HUES64 (cell line): ENCODE results near the gene MYO18B.

Source experiments
- H3K27ac ChIP-seq: 2 replicates; pipeline ENCODE4 v1.7.0; 2013; ENCODE audit warnings: low read depth, low read length, inconsistent platforms
- H3K27me3 ChIP-seq: 2 replicates; pipeline ENCODE4 v1.6.1; 2013; ENCODE audit warnings: mild to moderate bottlenecking, low read length; ENCODE audit not compliant: insufficient read depth
- H3K36me3 ChIP-seq: 2 replicates; pipeline ENCODE4 v1.6.1; 2013; ENCODE audit warnings: mild to moderate bottlenecking, low read length; ENCODE audit not compliant: insufficient read depth
- H3K4me1 ChIP-seq: 2 replicates; pipeline ENCODE4 v1.6.1; 2013; ENCODE audit warnings: mild to moderate bottlenecking, low read length, moderate library complexity; ENCODE audit not compliant: insufficient read depth
- H3K4me3 ChIP-seq: 2 replicates; pipeline ENCODE4 v1.5.1; 2013; ENCODE audit warnings: mild to moderate bottlenecking, low read length, moderate library complexity
- H3K9ac ChIP-seq: 2 replicates; pipeline ENCODE4 v1.6.1; 2013; ENCODE audit warnings: mild to moderate bottlenecking, low read depth, low read length
- H3K9me3 ChIP-seq: 2 replicates; pipeline ENCODE4 v1.6.1; 2013; ENCODE audit warnings: low read depth, low read length; ENCODE audit not compliant: insufficient read depth
- WGBS: fragments of 150-250, 120-280 bp; methylation state at CpG from one replicate; pipeline ENCODE4 v1.1.7; 2013; ENCODE audit warnings: missing lambda C conversion rate; 5-methylcytosine and 5-hydroxymethylcytosine counted together

The MYO18B gene

DNA sequence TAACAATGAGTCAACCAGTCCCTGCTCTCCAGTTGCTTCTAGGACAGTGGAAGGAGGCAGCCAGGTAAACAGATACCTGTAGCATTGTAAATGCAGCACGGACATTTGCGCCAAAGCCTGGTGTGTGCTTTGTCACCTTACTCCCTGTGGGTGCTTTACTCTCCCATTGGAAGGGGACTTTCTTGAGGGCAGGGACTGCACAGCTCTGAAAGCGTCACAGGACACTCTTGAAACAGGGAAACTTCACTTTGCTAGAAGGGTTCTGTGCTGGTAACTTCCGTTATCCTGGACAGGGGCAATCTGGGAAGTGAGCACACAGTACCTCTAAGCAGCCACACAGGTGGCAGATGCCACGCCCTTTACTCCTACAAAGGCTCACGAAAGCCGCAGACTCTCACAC is 99.8 kb downstream of the MYO18B start:
- H3K27me3 ChIP-seq: no peaks in the 10 kb centered on the region
- no peaks in the 10 kb centered on the region for H3K9me3 ChIP-seq
- no peak overlapping the region for H3K9ac ChIP-seq
- 92% methylated on average over 7 of the region's 7 CpGs for WGBS
- no peak overlapping the region for H3K27ac ChIP-seq
- no peaks in the 10 kb centered on the region for H3K36me3 ChIP-seq
- H3K4me3 ChIP-seq: no peak overlapping the region
- H3K4me1 ChIP-seq: no peaks in the 10 kb centered on the region

DNA sequence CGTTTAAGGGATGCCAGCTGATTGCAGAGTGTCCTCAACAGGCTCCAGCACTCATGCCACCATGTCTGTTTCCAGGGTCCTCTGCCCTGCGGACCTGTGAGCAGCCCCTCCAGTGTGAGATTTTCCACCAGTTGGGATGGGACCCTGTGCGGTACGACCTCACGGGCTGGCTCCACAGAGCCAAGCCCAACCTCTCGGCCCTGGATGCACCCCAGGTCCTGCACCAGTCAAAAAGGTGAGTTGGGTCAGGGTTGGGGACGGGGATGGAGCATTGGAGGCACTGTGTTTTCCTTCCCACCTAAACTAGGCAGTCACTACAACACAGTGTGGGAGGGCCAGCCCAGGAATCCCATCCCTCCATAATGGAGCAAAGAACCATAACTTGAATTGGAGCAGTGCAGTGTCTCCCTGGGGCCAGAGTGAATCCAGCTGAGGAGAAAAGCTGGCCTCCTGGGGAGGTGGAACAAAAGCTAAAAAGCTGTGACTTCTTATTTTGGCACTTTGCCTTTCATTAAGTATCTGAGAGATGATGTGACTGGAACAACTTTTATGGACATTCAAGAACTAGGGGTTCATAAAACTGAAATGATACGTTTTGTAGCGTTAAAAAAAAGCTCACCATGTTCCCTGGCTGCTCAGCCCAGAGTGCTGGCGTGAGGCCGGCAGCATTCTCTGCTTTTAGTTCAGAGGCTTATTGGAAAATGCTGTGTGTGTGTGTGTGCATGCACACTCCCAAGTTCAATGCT is 101.8 kb downstream of the MYO18B start:
- no peak overlapping the region for H3K27ac ChIP-seq
- 92% methylated on average over 11 of the region's 11 CpGs for WGBS
- H3K36me3 ChIP-seq: no peaks in the 10 kb centered on the region
- H3K9ac ChIP-seq: no peak overlapping the region
- H3K9me3 ChIP-seq: no peaks in the 10 kb centered on the region
- no peak overlapping the region for H3K4me3 ChIP-seq
- H3K4me1 ChIP-seq: no peaks in the 10 kb centered on the region
- no peaks in the 10 kb centered on the region for H3K27me3 ChIP-seq

DNA sequence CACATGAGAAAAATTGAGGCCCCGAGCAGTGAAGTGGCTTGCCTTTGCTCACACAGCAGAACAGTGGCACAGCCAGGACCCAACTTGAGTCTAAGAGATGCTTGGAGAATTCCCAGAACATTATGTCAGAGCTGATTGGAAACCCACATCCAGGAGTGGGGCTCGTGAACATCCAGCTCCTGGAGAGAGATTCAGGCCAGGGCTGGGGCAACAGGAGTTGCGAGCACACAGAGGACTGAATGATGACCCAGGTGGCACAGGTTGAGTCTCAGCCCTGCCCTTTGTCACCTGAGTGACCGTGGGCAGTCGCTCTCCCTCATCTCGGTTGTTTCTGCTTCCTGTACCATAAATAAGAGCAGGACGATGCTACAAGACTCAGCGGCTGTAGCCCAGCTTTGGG is 102.6 kb downstream of the MYO18B start:
- 95% methylated on average over 8 of the region's 8 CpGs for WGBS
- H3K4me1 ChIP-seq: no peaks in the 10 kb centered on the region
- no peaks in the 10 kb centered on the region for H3K36me3 ChIP-seq
- no peaks in the 10 kb centered on the region for H3K27me3 ChIP-seq
- H3K4me3 ChIP-seq: no peak overlapping the region
- no peak overlapping the region for H3K27ac ChIP-seq
- H3K9ac ChIP-seq: no peak overlapping the region
- H3K9me3 ChIP-seq: no peaks in the 10 kb centered on the region

DNA sequence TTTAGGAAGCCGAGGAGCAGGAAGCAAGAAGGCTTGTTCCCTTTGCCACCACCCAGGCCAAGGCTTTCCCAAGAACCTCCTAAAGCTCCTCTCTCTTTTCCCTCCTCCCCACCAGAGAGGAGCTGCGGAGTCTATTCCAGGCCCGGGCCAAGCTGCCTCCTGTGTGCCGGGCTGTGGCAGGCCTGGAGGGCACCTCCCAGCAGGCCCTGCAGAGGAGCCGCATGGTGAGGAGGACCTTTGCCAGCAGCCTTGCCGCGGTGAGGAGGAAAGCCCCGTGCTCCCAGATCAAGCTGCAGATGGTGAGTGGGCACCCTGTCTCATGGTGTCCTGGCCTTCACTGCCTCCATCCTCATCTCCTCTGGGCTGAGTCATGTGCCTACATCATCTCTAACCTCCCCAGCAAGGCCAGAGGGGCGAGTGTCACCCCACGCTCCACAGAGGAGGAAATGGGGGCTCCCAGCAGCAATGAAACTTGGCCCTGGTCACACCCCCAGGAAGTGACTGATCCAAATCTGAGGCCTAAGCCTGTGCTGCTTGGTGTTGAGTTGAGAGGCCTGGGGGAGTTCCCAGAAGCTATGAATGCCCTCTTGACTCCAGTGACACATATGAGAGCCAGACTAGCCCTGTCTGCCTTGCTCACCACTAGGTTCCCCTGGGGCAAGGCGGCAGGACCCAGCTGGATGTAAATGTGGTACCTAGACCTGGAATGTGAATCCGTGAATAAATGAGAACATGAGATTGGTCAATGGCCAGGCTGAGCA is 104.2 kb downstream of the MYO18B start:
- WGBS: 91% methylated on average over 12 of the region's 12 CpGs
- Histone ChIP-seq H3K9me3 (no peaks in the 10 kb centered on the region), H3K36me3 (no peaks in the 10 kb centered on the region), H3K4me3 (no peak overlapping the region), H3K9ac (no peak overlapping the region), H3K27me3 (no peaks in the 10 kb centered on the region), H3K4me1 (no peaks in the 10 kb centered on the region), H3K27ac (no peak overlapping the region)

DNA sequence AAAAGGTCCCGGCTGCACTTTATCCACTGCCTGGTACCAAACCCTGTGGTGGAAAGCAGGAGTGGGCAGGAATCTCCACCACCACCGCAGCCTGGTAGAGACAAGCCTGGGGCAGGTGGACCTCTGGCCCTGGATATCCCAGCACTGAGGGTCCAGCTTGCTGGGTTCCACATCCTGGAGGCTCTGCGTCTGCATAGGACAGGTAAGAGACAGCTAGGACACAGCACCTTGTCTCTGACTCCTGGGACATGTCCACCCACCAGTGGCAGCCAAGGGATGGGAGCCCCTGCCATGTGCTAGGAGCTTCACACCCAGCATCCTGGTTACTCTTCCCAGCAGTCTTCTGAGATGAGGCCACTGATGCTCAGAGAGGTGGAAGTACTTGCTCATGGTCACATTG is 105.5 kb downstream of the MYO18B start:
- WGBS: 97% methylated on average over 3 of the region's 3 CpGs
- Histone ChIP-seq H3K9ac (no peak overlapping the region), H3K4me3 (no peak overlapping the region), H3K9me3 (no peaks in the 10 kb centered on the region), H3K36me3 (no peaks in the 10 kb centered on the region), H3K4me1 (no peaks in the 10 kb centered on the region), H3K27me3 (no peaks in the 10 kb centered on the region), H3K27ac (no peak overlapping the region)

DNA sequence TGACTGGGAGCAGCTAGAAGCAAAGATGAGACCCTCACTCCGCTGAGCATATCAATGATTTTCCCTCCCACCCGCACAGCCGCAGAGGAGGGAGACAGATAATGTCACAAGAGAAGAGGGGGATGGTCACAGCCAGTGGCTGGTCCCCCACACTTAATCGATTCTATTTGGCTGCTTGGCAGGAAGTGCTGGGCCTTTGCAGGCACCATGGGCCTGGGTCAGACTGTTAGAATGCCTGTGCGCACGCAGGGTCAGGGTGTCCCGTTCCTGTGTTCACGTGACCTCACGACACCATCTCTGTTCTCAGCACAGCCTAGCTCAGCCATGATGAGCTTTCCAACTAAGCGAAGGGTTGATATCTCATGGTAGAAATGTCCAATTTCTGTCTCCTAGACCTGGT is 107.0 kb downstream of the MYO18B start:
- WGBS: 90% methylated on average over 10 of the region's 10 CpGs
- H3K4me1 ChIP-seq: no peaks in the 10 kb centered on the region
- H3K9me3 ChIP-seq: no peaks in the 10 kb centered on the region
- H3K4me3 ChIP-seq: no peak overlapping the region
- no peaks in the 10 kb centered on the region for H3K36me3 ChIP-seq
- H3K9ac ChIP-seq: no peak overlapping the region
- no peak overlapping the region for H3K27ac ChIP-seq
- no peaks in the 10 kb centered on the region for H3K27me3 ChIP-seq

DNA sequence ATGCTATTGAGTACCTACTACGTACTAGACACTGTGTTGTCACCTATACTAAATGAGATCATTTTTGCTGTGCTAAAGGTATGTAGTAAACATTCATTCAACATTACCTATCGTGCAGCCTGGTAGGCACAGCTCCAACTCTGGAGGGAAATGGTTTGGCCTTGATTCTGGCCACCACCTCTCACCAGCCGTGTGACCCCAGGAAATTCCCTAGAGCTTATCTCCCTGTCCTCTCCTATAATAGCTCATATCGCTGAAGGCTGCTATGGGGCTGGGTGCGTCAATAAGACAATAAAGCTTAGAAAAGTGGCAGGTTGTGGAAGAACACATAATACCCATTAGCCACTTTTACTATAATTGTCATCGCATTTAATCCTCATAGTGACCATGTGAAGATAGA is 107.5 kb downstream of the MYO18B start:
- Histone ChIP-seq H3K9ac (no peak overlapping the region), H3K4me3 (no peak overlapping the region), H3K27ac (no peak overlapping the region), H3K27me3 (no peaks in the 10 kb centered on the region), H3K9me3 (no peaks in the 10 kb centered on the region), H3K36me3 (no peaks in the 10 kb centered on the region), H3K4me1 (no peaks in the 10 kb centered on the region)
- 98% methylated on average over 6 of the region's 6 CpGs for WGBS

DNA sequence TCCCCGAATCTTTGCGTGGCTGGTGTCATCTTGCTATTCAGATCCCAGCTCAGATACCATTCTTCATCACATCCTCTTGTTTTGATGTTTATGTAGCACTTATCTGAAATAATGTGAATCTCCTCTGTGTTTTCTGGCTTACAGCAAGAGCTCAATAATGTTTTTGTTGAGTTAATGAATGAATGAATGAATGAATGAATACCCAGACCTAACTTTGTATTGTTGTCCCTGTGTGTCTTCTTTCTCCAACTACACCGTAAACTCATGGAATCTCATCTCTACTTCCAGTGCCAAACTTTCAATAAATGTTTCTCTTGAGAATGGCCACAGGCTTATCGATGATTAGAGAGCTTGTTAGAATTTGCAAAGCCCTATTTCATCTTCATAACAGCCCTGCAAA is 110.2 kb downstream of the MYO18B start:
- Histone ChIP-seq H3K9ac (no peak overlapping the region), H3K27me3 (no peaks in the 10 kb centered on the region)

DNA sequence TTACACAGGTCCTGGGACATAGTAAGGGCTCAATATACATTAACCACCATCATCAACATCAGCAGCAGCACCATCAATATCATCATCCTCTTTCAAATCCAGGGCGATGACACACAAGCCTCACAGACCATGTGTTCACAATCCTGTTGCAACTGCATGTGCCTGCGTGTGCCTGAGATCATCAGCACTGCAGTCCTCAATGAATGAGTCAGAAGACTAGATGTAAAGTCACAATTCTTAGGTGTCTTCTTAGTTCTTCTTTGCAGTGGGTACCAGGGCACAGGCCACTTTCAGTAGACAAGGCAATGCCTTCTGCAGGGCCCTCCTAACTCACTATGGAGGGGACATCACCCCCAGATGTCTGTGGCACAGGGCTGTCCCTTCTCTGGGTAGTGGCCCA is 111.1 kb downstream of the MYO18B start:
- Histone ChIP-seq H3K27ac (no peak overlapping the region), H3K4me3 (no peak overlapping the region), H3K27me3 (no peaks in the 10 kb centered on the region), H3K9ac (no peak overlapping the region), H3K36me3 (no peaks in the 10 kb centered on the region), H3K4me1 (no peaks in the 10 kb centered on the region), H3K9me3 (no peaks in the 10 kb centered on the region)
- 91% methylated on average over 2 of the region's 2 CpGs for WGBS

More for the DNA sequence above, 110.2 kb downstream of the MYO18B start:
- Histone ChIP-seq H3K27ac (no peak overlapping the region), H3K9me3 (no peaks in the 10 kb centered on the region), H3K4me3 (no peak overlapping the region), H3K36me3 (no peaks in the 10 kb centered on the region), H3K4me1 (no peaks in the 10 kb centered on the region)
- WGBS: 85% methylated on average over 4 of the region's 4 CpGs

DNA sequence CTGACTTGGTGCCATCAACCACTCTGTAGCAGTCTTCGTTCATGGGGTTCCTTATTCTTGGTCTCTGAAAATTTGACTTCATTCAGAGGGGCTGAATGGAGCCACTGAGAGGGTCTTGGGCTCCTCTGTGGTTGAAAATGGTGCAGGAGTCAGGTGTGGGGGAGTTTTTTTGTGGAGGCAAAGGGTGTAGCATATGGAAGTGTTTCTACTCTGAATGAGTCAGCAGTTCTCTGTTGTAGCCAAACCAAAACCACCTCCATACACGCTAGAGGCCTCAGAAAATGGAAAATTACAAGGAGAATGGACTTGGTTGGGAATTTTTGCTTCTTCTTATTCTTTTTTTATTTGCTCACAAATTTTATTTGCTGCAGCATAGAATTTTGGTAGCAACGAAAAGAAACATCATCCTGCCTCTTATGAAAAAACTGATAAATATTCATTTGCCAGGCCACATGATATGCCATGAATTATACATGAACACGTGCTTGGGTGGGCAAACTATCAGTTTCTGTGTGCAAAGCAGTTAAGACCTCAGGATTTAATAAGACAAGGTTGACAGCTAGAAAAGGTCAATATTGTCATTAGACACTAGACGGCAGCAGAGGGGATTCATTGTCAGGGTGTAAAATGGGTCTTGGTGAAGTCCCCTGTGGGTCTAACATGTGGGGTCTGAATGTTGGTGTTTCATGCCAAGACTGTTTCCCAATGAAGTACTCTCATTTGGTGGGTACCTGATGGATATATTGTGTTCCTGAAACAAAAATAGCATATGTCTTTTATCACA is 111.7 kb downstream of the MYO18B start:
- no peak overlapping the region for H3K27ac ChIP-seq
- H3K9ac ChIP-seq: no peak overlapping the region
- 72% methylated on average over 5 of the region's 5 CpGs for WGBS
- no peaks in the 10 kb centered on the region for H3K27me3 ChIP-seq
- H3K9me3 ChIP-seq: no peaks in the 10 kb centered on the region
- no peak overlapping the region for H3K4me3 ChIP-seq
- no peaks in the 10 kb centered on the region for H3K4me1 ChIP-seq
- H3K36me3 ChIP-seq: no peaks in the 10 kb centered on the region

DNA sequence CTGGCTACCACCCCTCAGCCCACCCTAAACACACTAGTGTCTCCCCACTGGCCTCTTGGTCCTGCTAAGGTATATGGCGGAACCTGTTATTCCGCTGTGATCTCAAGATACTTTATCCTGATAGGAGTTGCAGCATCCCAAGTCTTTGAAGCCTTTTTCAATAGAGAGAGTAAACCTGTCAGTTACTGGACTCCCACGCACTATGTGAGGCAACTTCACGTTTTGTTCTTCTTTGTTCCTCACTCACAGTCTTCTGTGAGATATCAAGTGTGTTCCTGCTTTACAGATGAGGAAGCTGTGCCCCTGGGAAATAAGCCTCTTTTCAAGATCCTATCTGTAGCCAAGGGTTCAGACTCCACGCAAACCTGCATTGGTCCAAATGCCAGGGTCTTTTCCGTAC is 127.8 kb downstream of the MYO18B start:
- H3K36me3 ChIP-seq: no peaks in the 10 kb centered on the region

More for the DNA sequence above, 127.8 kb downstream of the MYO18B start:
- Histone ChIP-seq H3K4me3 (no peak overlapping the region), H3K4me1 (no peaks in the 10 kb centered on the region), H3K9ac (no peak overlapping the region), H3K27ac (no peak overlapping the region), H3K27me3 (no peaks in the 10 kb centered on the region), H3K9me3 (no peaks in the 10 kb centered on the region)
- WGBS: 94% methylated on average over 6 of the region's 6 CpGs
